SIG-M5 treated with dmso at 0.1 percent for 504 hours (cell line): ENCODE measurements around the gene ALMS1.
"Not testable (repeated sequence)": the region's sequence is repeated elsewhere in the genome, so short reads cannot be mapped to it uniquely, and the experiment has no call there.

Experiments
- DNase-seq: peaks from one replicate; lab custom pipeline; 2025; ENCODE audit not compliant: unreplicated experiment; lab: John Stamatoyannopoulos, UW

Gene ALMS1

DNA sequence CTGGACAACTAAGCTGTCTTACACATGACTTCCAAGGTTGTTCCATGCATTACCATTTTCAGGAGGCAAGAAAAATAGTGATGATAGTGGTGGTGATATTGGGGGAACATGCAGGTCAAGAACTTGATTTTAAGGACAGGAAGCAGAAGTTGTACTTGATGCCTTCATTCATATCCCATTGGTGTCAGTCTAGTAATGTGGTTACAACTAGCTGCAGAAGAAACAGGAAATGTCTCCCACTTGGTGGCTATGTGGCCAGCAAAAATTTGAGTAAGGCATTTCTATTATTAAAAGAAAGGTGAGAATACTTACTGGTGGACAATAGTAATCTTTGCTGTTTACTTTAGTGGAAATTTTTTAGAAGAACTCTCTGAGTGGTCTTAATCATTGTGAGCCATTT, 103.4 kb downstream of the ALMS1 start:
- no peak for DNase-seq

DNA sequence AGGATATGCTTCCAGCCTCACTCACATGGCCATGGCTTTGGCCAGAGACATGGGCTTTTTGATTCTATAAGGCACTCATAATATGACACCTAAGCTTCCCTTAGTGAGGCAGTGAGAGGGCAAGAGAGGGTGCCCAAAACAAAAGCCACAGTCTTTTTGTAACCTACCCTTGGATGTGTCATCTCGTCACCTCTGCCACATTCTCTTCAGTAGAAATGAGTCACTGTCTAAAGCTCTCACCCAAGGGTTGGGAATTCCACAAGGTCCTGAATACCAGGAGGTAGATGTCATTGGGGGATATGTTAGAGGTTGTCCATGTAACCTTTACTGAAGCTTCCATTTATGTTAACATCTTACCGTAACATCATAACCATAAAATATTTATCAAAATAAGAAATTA, 108.4 kb downstream of the ALMS1 start:
- DNase-seq: no peak

DNA sequence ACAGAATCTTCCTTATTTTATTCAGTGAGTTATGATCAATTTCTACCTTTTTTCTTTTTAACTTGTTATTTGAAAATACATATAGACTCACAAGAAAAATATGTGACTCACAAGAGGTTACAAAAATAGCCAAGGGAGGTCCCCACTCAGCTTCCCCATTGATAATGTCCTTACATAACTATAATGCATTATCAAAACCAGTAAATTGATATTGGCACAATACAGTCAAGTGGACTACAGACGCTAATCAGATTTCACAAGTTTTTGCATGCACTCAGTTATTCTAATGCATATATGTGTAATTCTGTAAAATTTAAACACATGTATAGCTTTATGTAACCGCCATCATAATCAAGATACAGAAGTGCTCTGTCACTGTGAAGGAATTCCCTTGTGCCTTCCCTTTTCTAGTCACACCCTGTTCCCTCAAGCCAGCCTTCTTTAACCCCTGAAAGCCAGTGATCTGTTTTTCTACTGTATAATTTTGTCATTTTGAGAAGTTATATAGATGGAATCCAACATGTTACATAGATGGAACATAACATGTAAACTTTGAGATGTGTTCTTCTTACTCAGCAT, 118.4 kb downstream of the ALMS1 start:
- no peak for DNase-seq

DNA sequence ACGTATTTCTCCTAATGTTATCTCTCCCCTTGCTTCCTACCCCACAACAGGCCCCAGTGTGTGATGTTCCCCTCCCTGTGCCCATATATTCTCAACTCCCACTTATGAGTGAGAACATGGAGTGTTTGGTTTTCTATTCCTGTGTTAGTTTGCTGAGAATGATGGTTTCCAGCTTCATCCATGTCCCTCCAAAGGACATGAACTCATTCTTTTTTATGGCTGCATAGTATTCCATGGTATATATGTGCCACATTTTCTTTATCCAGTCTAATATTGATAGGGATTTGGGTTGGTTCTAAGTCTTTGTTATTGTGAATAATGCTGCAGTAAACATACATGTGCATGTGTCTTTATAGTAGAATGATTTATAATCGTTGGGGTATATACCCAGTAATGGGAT, 119.2 kb downstream of the ALMS1 start:
- DNase-seq: not testable (repeated sequence)

DNA sequence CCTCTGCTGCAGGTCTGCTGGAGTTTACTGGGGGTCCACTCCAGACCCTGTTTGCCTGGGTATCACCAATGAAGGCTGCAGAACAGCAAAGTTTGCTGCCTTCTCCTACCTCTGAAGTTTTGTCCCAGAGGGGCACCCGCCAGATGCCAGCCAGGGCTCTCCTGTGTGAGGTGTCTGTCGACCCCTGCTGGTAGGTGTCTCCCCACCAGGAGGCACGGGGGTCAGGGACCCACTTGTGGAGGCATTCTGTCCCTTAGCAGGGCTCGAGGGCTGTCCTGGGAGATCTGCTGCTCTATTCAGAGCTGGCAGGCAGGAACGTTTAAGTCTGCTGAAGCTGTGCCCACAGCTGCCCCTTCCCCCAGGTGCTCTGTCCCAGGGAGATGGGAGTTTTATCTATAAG, 124.8 kb downstream of the ALMS1 start:
- DNase-seq: not testable (repeated sequence)

DNA sequence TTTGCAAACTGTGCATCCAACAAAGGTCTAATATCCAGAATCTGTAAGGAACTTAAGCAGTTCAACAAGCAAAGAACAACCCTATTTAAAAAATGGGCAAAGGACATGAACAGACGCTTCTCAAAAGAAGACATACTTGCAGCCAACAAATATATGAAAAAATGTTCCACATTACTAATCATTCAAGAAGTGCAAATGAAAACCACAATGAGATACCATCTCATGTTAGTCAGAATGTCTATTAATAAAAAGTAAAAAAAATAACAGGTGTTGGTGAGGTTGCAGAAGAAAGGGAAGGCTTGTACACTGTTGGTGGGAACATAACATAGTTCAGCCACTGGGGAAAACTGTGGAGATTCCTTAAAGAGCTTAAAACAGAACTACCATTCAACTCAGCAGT, 130.4 kb downstream of the ALMS1 start:
- no peak for DNase-seq

DNA sequence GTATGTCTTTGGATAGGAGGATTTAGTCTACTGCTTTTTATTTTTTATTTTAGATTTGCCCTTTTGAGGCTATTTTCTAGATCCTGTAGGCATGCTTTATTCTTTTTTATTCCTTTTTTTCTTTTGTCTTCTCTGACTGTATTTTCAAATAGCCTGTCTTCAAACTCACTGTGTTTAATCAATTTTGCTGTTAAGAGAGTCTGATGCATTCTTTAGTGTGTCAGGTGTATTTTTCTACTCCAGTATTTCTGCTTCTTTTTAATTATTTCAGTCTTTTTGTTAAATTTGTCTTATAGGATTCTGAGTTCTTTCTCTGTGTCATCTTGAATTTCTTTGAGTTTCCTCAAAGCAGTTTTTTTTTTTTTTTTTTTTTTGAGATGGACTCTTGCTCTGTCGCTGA, 143.1 kb downstream of the ALMS1 start:
- DNase-seq: no peak

DNA sequence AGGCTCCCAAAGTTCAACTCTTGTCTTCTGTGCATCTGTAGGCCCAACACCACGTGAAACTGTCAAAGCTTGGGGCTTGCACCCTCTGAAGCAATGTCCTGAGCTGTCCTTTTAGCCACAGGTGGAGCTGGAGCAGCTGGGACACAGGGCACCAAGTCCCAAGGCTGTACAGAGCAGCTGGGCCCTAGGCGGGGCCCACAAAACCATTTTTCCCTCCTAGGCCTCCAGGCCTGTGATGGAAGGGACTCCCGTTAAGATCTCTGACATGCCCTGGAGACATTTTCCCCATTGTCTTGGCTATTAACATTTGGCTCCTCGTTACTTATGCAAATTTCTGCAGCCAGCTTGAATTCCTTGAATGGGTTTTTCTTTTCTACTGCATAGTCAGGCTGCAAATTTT, 145.1 kb downstream of the ALMS1 start:
- not testable (repeated sequence) for DNase-seq

DNA sequence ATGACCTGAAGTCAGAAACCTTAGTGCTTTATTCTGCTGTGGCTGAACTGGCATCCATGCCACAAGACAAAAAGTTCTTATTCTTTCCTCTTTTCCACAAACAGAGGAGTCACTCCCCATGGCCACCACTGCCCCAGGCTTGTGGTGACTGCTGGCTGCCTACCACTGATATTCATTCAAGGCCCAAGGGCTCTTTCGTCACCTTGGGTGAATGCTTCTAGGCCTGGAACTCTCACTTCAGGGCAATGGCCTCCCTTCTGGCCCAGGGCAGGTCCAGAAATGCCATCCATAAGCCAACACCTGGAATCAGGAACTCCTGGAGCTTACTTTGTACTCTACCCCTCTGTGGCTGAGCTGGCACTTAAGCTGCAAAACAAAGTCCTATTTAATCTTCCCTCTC, 146.7 kb downstream of the ALMS1 start:
- DNase-seq: no peak

DNA sequence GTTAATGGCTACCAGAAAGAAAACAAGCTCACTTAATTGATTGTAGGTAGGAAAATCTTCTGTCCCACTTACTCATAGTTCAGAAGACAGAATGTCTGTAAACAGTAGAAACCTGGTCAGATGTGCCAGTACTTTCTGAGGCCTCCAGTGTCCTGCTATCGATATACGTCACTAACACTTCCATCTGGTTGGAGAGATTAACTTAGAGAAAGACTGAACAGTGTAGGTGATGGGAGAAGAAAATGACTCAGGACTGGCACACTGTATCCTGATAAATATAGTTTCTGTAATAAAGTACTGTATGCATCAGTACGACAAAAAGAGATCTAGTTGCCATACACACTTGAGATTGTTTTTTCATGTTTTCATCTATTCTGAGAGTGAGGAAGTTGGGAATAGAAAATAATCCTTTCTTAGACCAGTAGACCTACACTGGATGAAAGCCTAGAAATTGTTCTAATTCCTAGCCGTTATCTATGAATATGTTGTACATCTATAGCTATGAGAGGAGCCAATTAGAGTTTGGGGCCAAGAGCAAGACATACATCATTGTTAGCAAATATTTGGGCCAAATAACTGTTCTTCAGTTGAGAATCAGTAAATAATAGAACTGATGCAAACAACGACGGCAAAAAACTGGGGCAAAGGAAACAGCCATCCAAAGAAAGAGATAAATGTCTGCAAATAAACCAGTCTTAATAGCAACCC, 150.7 kb downstream of the ALMS1 start:
- DNase-seq: no peak

DNA sequence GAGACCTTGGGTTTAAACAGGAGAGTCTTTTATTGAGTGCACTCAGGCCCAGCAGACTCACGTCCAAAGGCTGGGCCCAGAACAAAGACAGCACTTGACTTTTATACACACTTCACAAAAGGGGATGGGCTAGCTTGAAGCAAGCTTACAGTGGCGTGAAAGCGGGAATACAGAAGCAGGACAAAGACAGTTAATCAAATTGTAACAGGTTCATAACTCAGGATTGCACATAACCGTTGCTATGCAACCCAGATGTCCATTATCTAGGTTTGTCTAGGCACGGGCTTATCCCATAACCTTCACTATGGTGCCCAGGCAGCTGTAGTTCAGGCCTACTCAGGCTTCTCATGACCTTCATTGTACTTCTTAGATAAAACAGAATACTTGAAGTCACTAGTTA, 175.2 kb downstream of the ALMS1 start:
- not testable (repeated sequence) for DNase-seq

DNA sequence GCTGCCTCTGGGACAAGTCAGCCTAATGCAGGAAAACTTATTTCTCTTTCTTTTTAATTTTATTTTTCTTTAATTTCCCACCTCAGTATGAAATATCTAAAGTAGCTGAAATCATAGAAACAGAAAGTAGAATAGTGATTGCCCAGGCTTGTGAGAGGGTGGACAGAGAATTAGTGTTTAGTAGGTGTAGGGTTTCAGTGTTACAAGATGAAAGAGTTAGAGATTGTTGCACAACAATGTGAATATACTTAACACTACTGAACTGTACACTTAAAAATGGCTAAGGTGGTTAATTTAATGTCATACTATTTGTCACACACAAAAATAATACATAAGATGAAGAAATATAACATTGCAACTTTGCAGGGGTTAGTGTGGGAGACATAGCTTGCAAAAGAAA, 175.8 kb downstream of the ALMS1 start:
- DNase-seq: no peak

DNA sequence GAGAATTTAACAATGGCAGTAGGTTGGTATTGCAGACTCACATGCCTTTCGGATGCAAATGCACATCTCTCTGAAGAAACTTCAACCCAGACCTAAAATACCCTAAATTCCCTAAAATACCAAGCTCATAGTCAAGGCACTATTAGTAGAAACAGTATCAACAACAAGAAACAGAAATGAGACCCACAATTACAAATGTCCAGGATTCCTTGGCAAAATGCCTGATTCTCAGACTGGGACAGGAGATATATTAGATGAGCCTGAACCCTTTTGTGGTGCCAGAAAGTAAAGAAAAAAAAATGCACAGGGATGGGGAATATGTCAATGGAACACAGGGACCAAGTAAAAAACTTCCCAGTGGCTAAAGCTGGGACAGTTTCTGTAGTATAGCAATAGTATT, 179.3 kb downstream of the ALMS1 start:
- DNase-seq: no peak

DNA sequence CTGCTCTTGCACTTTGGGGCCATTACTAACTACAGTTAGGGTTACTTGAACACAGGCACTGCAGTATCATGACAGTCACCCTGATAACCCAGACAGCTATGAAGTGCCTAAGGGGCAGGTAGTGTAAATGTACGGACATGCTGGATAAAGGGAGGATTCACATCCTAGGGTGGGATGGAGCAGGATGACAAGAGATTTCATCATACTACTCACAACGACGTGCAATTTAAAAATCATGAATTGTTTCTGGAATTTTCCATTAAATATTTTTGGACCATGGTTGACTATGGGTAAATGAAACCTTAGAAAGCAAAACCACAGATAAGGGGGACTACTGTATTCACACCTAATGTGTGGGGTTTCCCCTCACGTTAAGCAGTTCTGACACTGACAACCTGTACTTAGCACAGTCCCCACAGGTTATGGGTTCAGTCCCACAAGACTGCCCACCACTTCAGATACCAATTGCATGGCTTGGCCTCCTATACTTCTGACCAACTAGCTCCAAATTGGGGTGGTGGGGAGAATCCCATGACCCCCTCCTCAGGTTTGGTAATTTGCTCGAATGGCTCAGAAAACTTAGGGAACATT, 180.7 kb downstream of the ALMS1 start:
- no peak for DNase-seq

DNA sequence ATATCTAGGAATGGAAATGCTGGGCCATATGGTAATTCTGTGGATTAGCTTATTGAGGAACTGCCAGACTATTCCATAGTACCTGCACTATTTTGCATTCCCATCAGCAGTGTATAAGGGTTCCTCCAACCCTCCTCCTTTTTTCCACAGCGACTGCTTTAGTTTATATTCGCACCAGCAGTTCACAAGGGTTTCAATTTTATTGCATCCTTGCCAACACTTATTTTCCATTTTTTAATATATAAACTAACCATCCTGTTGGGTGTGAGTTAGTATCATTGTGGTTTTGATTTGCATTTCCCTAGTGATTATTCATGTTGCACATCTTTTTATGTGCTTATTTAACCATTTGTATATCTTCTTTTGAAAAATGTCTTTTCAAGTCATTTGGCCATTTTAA, 189.6 kb downstream of the ALMS1 start:
- no peak for DNase-seq

DNA sequence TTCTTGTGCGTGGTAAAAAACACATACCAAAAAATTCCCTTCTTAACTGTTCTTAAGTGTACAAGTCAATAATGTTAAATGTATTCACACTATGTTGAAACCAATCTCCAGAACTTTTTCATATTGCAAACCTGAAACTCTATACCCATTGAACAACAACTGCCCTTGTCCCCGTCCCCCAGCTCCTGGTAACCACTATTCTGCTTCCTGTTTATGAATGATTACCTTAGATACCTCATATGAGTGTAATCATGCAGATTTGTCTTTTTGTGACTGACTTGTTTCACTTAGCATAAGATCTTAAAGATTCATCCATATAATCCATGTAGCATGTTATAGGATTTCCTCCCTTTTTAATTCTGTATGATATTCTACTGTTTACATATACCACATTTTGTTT, 196.7 kb downstream of the ALMS1 start:
- DNase-seq: no peak

DNA sequence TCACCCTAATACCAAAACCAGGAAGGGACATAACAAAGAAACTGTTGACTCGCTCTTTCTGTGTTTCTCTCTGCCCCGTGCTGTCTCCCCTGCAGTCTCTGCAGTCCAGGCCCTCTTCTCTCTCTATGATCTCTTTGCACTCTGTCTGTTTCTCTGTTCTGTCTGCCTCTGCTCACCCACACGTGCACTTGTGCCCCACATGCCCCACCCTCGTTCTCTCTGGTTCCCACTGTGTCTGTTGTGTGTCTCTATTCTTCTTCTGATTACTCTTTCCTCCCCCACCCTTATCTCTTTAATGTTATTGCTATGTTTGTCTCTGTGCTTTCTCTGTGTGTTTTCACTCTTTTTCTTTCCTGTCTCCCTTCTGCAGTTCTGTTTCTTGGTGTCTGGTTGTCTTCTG, 202.5 kb downstream of the ALMS1 start:
- no peak for DNase-seq

DNA sequence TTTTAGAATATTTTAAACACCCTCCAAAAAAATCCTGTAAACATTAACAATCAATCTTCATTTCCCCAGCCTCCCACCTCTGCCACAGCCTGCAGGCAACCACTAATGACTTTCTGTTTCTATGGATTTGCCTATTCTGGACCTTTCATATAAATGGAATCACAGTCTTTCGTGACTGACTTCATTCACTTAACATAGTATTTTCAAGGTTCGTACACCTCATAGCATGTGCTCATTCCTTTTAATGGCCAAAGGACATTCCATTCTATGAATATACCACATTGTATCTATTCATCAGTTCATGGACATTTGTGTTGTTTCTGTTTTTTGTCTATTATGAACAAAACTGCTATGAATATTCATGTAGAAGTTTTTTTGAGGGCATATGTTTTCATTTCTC, 208.0 kb downstream of the ALMS1 start:
- no peak for DNase-seq

DNA sequence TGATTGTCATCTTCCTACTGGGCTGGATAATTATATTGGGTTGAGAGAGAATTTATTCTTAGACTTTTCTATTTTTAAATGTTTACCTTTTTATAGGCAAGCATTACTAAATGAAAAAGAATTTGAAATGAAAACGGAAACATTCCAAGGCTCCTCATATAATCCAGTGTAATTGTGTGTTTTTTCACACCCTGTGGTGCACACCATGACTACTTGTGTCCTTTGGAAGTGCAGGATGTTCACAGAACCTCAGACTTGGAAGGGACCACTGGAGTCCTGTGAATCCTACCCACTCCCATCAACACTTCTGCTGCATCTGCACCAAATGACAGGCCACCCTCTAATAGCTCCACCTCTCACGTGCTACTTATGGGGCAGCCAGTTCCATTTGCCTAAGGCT, 208.6 kb downstream of the ALMS1 start:
- no peak for DNase-seq

DNA sequence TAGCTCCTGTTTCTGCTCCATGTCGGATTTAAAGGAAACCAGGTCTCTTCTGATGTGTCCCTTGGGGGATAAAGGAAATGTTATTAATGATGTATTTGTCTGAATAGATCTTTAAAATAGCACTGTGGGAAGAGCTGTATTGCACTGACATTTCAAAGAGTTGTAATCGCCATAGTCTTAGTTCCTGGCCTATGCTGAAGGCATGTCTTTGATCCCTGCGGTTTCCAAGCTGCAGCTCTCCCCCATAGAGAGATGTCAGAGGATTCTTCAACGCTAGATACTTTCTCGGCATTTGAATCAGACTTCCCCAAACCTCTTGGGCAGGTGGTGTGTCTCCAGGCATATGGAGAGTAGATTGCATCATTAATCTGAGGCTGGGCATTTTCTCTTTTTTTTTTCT, 216.1 kb downstream of the ALMS1 start:
- no peak for DNase-seq

DNA sequence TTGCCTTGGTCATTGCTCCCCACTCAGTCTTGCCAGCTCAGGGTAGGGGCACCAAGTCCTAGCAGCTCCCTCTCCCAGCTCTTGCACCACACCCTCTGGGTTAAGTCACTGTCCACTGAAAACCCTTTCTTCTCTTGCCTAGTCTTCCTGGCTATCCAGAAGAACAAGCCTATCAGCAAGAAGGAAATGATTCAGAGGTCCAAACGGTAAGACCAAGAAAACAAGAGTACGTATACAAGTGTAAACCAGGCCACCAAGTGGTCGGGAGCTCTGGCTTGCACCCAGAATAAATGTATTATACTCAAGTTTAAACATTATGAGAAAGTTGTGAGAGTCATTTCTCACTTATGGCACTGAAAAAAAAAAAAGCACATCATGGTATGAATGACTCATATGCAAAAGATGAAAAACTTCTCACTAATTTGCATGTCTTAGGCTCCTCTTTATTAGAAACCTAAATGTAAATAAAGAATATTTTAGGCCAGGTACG, 217.5 kb downstream of the ALMS1 start:
- DNase-seq: not testable (repeated sequence)

DNA sequence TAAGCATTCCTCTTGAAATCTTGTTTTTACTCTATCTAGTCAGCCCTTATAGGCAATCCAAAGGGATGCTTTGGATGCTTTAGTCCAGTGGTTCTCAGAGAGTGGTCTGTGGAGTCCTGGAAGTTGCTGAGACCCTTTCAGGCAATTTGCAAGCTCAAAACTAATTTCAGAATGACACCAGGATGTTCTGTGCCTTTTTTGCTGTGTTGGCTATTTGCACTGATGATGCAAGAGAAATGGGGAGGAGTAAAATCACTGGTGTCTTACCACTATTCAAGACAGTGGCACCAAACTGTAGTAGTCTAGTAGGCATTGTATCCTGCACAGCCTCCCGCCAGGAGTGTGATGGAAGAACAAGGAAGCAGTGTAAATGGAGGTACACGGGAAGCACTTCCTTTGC, 219.0 kb downstream of the ALMS1 start:
- not testable (repeated sequence) for DNase-seq

DNA sequence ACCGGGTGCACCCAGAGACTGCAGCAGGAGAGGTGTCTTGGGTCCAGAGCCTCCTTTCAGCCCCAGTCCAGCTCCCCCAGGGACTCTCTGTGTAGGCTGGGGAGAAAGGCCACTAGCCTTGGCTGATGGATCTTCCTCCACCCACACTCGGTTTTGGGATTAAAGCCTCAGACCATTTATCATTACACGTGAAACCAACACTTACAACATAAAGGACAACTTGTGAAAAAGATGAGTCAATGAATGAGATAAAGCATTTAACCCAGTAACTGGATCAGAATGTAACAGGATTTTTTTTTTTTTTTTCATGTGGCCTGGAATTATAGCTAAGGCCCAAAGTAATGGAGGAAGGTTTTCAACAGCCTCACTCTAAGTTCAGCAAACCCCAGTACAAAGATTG, 224.5 kb downstream of the ALMS1 start:
- no peak for DNase-seq
